ENCODE measurements around the gene GRID1. TPM values are rescaled to one million over a fixed set of nuclear protein-coding genes. Genes with fewer than 3 reads are reported as not detected.

The GRID1 gene
- total RNA-seq, 4 donors from 2014 or later: 0.03 to 2.7 (median 0.49) TPM

DNA sequence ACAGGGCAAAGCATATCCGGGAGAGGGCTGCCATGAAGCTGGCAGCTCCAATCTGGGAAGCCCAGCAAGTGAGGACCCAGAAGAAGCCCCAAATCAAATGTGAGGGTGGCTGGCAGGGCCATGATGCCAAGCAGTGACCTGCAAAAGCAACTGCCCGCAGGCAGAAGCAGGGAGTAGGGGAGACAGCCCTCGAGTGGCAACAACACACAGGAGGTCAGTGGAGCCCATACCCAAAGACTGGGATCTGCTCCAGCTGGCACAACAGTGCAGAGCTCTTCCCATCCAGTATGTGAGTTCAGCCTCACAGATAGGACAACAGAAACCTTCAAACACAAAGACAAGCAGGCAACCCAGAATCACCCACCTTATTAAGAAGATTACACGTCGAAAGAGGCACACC is 45.0 kb downstream of the GRID1 start:
- Histone ChIP-seq H3K27ac (no peak overlapping the region), H3K4me1 (no peaks in the 10 kb centered on the region), H3K36me3 (no peaks in the 10 kb centered on the region), H3K27me3 (peaks cover 0 to 5% (median 0%) of the 10 kb centered on the region in 4 donors), H3K4me3 (no peak overlapping the region), H3K9me3 (no peaks in the 10 kb centered on the region)
- no peak for DNase-seq
- TF ChIP-seq, protein P1, sequence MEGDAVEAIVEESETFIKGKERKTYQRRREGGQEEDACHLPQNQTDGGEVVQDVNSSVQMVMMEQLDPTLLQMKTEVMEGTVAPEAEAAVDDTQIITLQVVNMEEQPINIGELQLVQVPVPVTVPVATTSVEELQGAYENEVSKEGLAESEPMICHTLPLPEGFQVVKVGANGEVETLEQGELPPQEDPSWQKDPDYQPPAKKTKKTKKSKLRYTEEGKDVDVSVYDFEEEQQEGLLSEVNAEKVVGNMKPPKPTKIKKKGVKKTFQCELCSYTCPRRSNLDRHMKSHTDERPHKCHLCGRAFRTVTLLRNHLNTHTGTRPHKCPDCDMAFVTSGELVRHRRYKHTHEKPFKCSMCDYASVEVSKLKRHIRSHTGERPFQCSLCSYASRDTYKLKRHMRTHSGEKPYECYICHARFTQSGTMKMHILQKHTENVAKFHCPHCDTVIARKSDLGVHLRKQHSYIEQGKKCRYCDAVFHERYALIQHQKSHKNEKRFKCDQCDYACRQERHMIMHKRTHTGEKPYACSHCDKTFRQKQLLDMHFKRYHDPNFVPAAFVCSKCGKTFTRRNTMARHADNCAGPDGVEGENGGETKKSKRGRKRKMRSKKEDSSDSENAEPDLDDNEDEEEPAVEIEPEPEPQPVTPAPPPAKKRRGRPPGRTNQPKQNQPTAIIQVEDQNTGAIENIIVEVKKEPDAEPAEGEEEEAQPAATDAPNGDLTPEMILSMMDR (IDR thresholded peaks at IDR 0.05): no peak
- no peak for TF ChIP-seq POLR2A (IDR thresholded peaks at IDR 0.05)
- intact Hi-C loops (cut with DNase I): no loop called here
- WGBS, 2 donors: 83 to 85% methylated on average over 3 to 5 of the region's 5 CpGs

DNA sequence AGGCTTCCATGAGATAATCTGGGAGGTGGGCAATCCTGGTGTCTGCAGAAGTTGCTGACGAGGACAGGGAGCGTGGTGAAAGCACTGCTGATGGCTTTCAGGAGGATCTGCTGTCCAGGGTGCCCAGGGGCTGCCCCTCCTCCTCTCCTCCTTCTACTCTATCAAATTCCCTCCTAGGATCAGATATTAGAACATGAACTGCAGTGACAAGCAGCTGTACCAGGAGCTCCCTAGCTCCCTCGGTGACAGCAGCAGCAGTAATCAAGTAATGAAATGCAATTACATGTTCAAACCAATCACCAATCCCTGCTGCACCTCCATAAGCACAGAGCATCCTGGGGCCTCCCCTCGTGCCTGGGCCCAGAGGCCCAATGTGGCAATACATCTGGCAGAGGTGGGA is 46.9 kb downstream of the GRID1 start:
- DNase-seq: no peak
- WGBS, 2 donors: 48 to 52% methylated on average over 2 to 4 of the region's 4 CpGs
- Histone ChIP-seq H3K27me3 (peaks cover 0 to 10% (median 0%) of the 10 kb centered on the region in 4 donors), H3K27ac (no peak overlapping the region), H3K9me3 (no peaks in the 10 kb centered on the region), H3K36me3 (no peaks in the 10 kb centered on the region), H3K4me1 (no peaks in the 10 kb centered on the region), H3K4me3 (no peak overlapping the region)
- intact Hi-C loops (cut with DNase I): no loop called here
- TF ChIP-seq, protein P1 (IDR thresholded peaks at IDR 0.05): no peak
- TF ChIP-seq POLR2A (IDR thresholded peaks at IDR 0.05): no peak

DNA sequence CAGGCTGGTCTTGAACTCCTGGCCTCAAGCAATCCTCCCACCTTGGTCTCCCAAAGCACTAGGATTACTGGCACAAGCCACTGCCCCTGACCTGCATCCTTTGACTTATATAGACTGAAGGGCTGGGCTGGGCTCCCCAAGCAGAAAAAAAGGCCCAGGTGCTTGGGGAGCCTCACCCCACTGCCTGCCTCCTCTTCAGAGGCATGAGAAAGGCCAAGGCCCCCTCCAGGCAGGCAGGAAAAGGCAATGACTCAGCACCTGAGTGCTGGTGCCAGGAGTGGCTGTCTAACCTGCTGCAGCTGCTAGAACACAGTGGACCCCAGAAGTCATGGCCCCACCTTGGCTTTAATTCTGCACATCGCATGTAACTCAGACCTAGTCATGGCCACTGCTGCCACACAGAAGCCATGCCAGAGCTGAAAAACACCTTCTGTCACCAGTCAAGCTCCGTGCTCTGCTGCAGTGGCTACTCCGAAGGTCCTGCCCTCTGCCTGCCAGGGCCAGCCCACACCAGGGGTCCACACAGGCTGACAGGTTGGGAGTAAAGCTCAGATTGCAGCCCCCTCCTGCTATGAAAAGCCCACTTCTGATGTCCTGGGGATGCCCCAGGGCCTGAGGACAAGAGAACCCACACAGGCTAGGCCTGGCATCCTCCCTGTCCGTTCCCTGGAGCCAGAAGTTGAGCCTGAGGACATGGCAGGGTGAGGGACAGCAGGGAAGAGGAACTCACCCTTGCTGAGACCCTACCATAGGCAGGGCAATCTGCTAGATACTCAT is 48.5 kb downstream of the GRID1 start:
- no peak for TF ChIP-seq POLR2A (IDR thresholded peaks at IDR 0.05)
- TF ChIP-seq, protein P1 (IDR thresholded peaks at IDR 0.05): no peak
- H3K4me1 ChIP-seq: no peaks in the 10 kb centered on the region
- intact Hi-C loops (cut with DNase I): no loop called here
- H3K27ac ChIP-seq: no peak overlapping the region
- no peak for DNase-seq
- no peak overlapping the region for H3K4me3 ChIP-seq
- 80 to 100% methylated on average over 1 to 4 of the region's 4 CpGs for WGBS, 2 donors
- H3K36me3 ChIP-seq: no peaks in the 10 kb centered on the region
- H3K27me3 ChIP-seq: peaks cover 0 to 10% (median 0%) of the 10 kb centered on the region in 4 donors
- H3K9me3 ChIP-seq: no peaks in the 10 kb centered on the region

DNA sequence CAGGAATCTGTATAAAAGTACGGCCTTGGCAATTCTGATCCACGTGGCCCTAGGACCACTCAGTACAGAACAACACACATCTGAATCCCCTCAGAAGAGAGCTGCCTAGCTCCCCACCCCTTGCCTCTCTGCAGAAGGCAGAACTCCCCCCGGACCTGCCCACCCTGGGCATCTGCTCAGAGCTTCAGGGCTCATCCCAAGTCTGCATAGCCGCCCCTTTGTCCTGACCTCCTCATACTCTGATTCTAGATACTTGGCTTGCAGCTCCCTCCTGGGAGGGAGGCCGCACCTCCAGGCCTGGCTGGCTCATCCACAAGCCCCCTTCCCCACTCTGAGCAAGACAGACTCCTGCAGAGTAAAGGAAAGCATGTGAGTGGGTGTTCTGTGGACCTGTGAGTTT is 49.6 kb downstream of the GRID1 start:
- Histone ChIP-seq H3K9me3 (no peaks in the 10 kb centered on the region), H3K4me1 (no peaks in the 10 kb centered on the region), H3K27ac (no peak overlapping the region), H3K4me3 (no peak overlapping the region), H3K36me3 (no peaks in the 10 kb centered on the region), H3K27me3 (peaks cover 0 to 10% (median 0%) of the 10 kb centered on the region in 4 donors)
- intact Hi-C loops (cut with DNase I): no loop called here
- TF ChIP-seq POLR2A (IDR thresholded peaks at IDR 0.05): no peak
- TF ChIP-seq, protein P1 (IDR thresholded peaks at IDR 0.05): no peak
- DNase-seq: no peak
- WGBS, 2 donors: 60% methylated on average over 1 of the region's 5 CpGs; no CpG with 5 or more reads in 1 of the 2 donors

DNA sequence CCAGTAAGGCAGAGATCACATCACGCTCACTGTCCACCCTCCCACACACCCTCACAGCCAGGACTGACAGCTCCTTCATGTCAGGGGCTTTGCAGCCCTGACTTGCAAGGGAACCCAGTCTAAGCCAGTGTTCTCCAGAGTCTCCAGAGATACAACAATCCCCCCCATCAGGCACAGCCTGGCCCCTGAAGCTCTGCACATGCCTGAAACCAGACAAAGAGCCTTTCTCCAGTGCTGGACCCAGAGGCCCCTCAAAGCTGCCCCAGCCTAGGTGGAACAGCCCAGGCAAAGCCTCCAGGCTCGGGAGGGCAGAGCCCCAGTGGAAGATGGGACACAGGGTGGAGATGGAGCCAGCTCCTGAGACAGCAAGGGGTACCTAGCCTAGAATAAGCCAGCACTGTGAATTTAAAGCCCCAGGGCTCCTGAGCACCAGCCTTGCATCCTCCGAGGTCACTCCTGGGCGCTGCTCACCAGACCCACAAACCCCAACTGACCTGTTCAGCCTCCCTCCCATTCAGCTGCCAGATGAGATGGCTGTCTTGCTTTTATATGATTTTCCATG is 50.2 kb downstream of the GRID1 start:
- intact Hi-C loops (cut with DNase I): no loop called here
- WGBS, 2 donors: 56 to 90% methylated on average over 3 to 4 of the region's 4 CpGs
- no peak for DNase-seq
- Histone ChIP-seq H3K36me3 (no peaks in the 10 kb centered on the region), H3K27me3 (peaks cover 0 to 10% (median 0%) of the 10 kb centered on the region in 4 donors), H3K9me3 (no peaks in the 10 kb centered on the region), H3K4me3 (no peak overlapping the region), H3K4me1 (no peaks in the 10 kb centered on the region), H3K27ac (no peak overlapping the region)
- no peak for TF ChIP-seq POLR2A (IDR thresholded peaks at IDR 0.05)
- TF ChIP-seq, protein P1 (IDR thresholded peaks at IDR 0.05): no peak

All from esophagus squamous epithelium (tissue), 5 donors.